Loucy (cell line): ENCODE measurements around the gene CPT1C.

Experiments used
- CTCF ChIP-seq: fragments of 200-600 bp; sonication (generic); conservative IDR thresholded peaks from 2 replicates; pipeline ENCODE4 v1.5.1; 2014; ENCODE audit warnings: mild to moderate bottlenecking, antibody characterized with exemption, low read length
- EZH2phosphoT487 ChIP-seq: fragments of 200-600 bp; IDR thresholded peaks from 2 replicates; pipeline ENCODE4 v1.6.1; 2018; ENCODE audit warnings: antibody characterized with exemption, mild to moderate bottlenecking, moderate library complexity, borderline replicate concordance

GRCh38 chr19:49691243-49692146, 579 bp downstream of the CPT1C start:
- TF ChIP-seq CTCF (no peak), EZH2phosphoT487 (no peak)
